HG02759 (cell line): ENCODE results near the gene CHI3L2.

Source experiments
- ATAC-seq: cut with Tn5 transposase; IDR thresholded peaks from one replicate; pipeline ENCODE4 v1.9.1; 2021; ENCODE audit warnings: mild to moderate bottlenecking, moderate library complexity; ENCODE audit not compliant: unreplicated experiment

Gene CHI3L2

DNA sequence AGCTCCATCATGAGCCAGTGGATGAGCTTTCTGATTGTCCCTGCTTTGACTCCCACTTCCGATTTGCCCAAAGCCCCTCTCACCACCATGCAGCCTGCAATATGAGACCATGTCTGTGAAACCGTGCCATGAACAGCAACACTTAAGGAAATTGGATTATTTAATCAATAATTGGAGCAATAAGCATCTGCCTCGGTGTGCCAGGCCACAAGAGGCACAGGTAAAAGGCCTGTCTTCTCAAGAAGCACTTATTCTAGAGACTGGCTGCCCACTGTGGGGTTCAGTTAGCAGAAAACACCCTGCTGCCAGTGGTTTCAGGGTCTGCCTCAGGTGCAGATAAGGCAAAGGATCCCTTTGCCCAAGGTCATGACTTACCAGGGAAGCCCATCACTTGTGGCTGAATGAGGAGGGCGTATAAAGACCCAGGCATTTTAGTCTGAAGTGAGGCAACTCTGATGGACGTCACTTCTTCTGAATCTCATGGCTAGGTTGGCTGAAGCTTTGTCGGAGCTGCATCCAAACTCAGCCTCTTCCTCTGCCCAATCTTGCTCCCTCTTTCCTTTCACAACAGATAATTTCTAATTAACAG, 7.1 kb upstream of the CHI3L2 start:
- ATAC-seq = no peak

DNA sequence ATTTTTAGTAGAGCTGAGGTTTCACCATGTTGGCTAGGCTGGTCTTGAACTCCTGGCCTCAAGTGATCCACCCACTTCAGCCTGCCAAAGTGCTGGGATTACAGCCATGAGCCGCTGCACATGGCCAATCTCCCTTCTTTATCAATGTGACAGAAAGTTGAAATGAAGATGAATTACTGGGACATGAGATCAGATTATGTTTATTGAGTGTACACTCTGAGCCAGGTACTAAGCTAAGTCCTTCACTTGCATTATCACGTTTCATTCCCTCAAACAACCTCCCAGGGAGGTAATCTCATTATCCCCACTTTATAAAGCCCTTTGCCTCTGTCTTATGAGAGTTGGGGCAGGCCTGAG, 6.3 kb upstream of the CHI3L2 start:
- no peak for ATAC-seq

DNA sequence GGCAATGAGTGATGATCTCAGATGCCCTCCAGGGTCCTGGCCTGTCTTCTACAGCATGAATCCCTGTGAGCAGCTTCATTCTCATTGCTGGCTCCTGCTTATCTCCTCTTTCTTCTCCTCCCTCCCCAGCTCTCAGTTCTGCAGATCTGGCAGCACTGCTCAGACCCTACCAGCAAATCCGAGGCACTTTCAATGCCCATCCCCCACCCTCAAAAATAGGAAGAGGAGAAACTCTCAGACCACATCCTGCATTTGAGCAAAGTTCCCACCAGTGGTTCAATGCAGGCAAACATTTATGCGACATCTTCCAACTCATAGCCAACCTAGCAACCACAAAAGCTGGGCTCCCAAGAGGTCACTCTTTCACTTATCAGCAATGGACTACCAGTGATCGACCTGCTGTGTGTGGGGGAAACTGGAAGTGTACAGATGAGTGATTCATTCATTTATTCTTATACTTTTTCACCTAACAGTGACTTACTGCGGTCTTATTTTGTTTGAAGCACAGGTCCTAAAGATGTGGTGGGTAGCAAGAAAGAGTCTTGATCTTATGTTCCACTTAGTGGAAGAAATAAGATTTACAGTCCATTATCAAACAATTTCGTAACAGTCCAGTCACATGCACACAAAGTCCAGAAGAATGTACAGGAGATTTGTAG, 5.8 kb upstream of the CHI3L2 start:
- ATAC-seq = peak; percentile 68

DNA sequence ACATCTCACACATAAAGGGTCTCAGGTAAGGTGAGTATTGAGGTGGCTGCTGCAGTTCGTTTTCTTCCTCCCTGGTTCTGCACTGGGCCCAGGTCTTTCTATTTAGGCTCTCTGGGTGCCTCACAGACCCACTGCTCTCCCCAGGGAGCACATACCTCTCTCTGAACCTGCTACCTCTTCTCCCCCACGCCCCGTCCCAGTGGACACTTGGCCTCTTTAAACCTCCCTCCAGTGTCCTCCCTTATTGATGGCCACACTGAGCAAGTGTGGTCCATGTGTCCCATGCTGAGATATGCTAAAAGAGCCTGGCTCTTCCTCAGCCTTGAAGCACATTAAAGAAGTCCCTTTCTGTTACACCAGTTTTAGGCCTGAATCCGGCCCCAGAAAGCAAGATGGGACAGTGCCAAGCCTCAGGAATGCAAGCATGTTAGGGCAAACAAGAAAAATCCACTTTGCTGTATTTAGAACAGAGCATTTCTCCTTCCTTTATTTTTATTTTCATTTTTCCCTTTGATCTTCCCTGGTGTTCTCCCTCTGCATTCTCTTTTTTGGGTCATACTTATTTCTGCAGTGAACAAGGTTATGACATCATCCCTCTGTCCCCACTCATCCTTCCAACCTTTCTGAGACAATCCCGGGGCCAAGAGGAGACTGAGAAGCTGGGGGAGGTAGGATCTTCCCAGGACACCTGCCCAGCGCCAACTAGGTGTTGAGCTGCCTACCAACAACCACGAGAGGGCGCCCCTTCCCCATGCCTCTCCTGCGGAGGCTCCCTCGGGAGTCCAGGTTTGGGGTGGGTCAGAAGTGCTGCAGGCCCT, 5.0 kb upstream of the CHI3L2 start:
- peak; percentile 24 for ATAC-seq

DNA sequence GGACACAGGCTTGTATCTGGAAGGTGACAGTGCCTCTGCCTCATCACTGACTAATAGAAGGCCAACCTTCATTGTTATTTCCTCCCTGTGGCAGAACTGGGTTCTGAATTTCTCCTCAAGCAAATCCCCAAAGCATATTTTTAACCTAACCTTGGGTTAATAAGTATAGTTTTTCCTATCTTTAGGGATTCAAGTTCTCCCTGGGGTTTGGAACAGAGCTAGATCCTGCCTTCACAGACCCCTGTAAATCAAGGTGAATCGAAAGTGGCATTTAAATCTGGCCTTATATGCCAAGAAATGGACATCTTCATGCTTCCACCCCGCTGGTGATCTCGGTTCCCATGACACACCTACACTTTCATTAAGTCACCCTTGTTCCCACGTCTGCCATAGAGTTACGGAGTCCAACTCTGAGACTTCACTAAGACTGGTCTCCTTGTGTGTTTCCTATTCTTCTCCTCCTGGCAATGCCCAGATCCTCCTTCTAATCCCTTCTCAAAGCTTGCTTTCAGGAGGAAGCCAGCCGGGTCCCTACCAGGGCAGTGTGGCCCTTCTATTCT, 4.3 kb upstream of the CHI3L2 start:
- ATAC-seq = no peak

DNA sequence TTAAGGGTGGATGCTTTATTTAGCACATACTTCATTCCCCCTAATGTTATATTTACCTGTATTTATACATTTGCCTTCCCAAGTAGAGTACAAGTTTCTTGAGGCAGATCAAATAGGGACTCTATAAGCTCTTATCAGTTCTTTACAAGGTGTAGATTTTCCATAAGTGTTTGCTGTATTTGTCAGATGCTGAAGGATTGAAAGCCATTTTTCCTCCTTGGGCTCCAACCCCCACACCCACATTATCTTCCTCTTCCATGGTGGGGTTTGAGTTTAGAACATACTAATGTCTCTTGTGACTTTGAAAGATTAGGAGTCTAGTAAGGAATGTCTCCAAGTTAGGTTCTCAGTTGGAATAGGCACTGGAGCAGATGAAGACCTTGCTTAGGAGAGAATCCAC, 2.4 kb upstream of the CHI3L2 start:
- no peak for ATAC-seq

DNA sequence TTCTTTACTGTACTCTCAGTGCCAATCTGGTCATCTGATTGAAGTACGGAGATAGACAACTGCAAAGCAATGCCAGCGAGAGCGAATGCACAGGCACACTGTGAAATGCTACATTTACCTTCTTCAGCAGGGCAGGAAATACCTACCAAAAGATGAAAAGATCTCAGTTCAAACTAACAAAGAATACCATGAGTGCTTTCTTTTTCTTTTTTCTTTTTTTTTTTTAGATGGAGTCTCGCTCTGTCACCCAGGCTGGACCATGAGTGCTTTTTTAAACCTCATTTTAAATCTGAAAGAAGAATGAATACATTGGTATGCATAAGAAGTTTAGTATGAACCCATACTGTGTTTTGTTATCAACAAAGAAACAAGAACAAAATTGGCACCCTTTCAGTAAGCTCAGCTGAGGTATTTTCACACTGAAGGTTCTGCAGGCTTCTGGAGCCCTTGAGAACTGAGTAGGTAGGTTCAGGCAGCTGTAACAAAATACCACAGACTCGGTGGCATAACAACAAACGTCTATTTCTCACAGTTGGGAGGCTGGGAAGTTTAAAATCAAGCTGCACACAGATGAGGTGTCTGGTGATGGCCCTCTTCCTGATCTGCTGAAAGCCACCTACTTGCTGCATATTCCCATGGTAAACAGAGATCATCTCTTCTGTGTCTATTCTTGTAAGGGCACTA, 1.7 kb upstream of the CHI3L2 start:
- ATAC-seq = no peak

DNA sequence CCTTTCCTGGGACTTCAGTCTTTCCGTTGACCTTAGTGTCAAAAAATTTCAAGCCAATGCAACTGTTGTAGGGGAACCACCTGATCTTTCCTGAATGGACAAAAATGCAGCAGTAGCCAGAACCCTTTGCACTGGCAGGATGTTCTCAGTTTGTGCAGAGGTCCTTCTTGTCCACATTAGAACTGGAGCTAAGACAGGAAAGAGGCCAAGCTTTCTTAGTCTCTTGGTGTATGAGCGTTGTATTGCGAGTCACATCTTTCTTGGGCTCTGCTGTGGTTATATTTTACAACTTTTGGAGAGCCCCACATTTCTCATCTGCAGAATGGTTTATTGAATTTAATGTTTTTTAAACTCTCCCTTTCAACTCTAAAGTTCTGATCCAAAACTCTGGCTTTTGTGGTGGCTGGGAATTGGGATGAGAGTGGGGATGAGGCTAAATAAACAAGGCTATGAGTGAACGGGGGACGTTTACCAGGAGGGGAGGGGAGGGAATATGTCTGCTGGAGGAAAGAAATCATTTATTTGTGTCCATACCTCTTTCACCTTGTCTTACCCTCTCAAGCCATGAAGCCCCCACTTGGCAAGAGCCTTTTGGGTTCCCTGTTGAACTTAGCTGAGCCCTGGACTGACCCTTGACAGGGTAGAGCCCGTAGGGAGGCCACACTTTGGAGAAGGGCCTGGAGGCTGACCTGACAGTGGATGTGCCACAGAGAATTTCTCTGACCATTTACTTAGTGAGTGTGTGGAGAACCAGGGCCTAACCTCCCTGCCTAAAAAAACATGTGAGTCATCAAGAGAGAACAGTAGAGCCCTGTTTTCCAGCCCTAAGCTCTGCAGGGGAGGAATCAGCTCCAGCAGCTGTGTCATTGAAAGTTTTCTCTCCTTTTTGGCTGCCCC, 586 bp downstream of the CHI3L2 start:
- no peak for ATAC-seq

DNA sequence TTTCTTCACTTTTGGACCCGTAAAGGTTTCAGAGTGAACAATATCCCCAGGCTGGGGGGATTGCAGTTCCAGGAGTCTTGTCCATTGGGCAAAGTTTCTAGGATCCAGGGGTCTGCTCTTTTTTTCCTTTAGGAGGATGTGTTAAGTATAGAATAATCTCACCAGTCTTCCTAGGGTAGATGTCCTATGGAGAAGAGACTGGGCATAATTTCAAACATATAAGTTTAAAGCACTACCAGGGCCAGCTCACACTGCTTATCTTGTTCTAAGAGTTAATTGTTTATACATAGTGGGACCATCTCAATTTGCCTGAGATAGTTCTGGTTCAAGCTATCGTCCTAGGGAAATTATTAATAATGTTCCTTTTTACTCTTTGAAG, 1.2 kb downstream of the CHI3L2 start:
- no peak for ATAC-seq

DNA sequence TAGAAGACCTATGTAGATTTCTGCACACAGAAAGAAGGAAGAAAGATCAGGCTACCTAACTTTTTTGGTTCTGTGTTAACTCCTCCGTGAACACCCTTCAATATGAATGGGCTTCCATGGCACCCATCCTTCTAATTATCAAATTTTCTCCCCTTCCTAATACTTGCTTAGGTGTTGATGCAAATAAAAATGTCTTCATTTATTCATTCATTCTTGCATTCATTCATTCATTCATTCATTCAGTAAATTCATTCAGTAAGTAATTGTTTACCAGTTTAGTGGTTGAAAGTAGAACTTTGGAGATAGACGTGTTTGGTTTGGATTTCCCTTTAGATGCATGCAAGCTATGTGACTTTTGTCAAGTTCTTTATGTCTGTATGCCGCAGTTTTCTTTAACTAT, 4.6 kb downstream of the CHI3L2 start:
- no peak for ATAC-seq

DNA sequence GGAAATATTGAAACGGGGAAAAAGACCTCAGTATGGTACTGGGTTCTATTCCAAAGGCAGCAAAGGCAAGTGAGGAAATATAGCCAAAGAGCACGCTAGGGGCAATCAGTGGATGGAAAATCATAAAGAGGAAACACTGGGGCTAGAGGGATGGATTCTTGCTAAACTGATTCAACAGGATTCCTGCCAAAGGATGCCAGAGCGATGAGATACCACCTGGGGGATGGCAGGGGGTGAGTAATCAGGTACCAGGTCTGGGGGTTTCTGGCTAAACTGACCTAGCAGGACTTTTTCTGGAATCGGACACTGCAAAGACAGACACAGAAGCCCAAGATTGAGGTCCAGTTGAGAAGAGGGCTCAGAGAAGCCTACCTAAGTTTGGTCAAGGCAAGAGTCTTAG, 6.7 kb downstream of the CHI3L2 start:
- no peak for ATAC-seq

DNA sequence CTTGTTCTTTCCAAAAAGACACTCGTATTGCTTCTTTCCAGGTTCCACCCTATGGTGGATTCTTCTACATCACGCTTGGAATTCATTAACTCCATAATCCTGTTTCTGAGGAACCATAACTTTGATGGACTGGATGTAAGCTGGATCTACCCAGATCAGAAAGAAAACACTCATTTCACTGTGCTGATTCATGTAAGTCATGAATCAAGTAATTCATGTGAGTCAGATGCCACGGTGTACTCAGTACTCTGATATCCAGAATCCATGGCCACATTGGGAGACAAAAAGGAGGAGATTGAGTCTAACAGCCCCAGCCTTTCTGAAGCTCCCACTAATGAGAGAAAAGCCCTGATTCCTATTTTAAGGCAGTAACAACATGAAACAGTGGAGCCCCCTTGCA, 7.4 kb downstream of the CHI3L2 start:
- ATAC-seq = no peak

DNA sequence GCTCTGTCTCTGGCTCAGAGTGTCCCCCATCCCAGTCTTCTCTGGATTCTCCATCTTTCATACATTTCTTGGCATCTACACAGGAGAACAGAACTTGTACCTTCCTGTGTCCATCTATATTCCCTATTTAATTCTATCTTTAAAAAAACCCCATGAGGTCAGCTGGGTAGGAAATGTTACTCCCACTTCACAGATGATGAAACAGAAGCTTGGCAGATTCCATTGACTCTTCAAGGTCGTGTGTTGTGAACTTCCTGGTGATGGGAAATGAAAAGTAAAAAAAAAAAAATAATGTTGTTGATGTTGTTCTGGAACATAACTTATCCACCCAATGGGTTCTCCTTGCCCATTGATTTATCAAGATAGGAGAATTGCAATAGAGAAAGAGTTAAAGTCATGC, 8.9 kb downstream of the CHI3L2 start:
- ATAC-seq = no peak

DNA sequence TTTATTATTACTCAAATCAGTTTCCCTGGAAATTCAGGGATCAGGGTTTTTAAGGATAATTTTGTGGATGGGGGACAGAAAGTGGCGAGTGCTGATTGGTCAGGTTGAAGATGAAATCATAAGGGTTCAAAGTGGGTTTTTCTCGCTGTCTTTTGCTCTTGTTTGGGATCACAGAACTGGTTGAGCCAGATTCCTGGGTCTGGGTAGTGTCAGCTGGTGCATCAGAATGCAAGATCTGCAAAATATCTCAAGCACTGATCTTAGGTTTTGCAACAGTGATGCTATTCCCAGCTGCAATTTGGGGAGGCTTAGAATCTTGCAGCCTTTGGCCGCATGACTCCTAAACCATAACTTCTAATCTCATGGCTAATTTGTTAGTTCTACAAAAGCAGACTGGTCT, 9.3 kb downstream of the CHI3L2 start:
- no peak for ATAC-seq

DNA sequence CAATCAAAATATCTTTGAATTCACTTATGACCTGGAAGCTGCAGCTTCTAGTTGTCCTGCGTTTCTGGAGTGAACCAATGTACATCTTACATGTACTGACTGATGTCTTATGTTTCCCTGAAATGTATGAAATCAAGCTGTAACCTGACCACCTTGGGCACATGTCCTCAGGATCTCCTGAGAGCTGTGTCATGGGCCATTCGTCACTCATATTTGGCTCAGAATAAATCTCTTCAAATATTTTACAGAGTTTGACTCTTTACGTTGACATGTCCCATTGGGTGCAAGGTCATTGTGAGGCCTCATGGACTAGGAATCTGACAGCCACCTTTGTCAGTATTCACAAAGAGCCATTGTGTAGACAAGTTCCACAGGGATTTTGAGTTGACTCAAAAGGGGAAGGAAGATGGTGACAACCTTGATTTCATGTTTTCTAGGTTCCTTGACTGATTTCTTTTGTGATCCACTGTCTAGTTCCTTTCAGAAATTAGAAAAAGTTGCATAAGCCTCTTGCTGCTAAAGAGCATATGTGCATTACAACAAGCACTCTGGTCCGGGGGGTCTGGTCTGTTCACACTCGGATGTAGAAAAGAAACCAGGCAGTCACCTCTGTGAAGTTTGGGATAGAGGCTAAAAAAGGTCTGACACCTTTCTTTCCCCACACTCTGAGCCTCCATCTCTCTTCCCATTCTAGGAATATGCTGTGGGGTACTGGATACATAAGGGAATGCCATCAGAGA, 10.7 kb downstream of the CHI3L2 start:
- ATAC-seq = no peak

DNA sequence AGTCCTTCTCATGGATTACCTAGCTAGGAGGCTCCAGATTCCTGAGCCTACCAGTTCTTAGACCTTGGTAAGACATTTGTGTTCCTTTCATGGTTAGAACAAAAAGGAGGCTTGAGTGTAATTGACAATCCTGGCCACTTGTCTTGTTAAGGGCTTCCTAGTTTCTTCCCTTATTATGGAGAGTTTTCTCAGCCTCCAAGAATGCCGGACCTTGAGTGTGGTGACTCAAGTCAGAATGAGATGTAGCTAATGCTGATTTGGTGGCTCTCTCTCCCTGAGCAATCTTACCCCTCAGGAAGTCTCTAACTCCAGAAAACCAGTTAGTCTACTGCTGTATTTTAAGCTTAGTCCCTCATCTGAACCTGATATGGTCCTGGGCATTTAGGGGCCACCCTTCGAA, 14.3 kb downstream of the CHI3L2 start:
- no peak for ATAC-seq

DNA sequence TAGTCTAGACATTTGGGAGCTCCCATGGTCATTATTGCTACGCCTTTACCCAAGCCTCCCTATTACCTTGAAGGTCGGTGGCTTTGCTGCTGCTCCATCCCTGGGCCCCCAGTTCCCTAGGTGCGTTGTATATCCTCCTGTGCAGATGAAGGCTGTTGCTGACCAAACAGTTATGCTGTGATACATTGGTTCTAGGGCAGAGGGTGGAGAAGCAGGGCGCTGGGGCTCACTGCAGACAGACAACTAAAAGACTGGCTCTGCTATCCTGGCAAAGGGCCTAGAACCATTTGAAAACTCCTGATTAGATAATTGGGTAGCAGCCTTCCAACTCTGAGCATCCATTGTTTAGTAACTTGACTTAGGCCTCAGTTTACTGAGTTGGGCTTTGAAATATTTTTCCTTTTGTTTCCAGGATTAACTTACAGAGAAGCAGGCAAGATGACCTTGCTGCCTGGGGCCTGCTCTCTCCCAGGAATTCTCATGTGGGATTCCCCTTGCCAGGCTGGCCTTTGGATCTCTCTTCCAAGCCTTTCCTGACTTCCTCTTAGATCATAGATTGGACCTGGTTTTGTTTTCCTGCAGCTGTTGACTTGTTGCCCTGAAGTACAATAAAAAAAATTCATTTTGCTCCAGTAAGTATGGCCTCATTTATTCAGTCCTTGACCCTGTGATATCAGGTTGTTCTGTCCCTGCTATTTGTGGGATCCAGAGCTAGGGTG, 15.5 kb downstream of the CHI3L2 start:
- no peak for ATAC-seq

DNA sequence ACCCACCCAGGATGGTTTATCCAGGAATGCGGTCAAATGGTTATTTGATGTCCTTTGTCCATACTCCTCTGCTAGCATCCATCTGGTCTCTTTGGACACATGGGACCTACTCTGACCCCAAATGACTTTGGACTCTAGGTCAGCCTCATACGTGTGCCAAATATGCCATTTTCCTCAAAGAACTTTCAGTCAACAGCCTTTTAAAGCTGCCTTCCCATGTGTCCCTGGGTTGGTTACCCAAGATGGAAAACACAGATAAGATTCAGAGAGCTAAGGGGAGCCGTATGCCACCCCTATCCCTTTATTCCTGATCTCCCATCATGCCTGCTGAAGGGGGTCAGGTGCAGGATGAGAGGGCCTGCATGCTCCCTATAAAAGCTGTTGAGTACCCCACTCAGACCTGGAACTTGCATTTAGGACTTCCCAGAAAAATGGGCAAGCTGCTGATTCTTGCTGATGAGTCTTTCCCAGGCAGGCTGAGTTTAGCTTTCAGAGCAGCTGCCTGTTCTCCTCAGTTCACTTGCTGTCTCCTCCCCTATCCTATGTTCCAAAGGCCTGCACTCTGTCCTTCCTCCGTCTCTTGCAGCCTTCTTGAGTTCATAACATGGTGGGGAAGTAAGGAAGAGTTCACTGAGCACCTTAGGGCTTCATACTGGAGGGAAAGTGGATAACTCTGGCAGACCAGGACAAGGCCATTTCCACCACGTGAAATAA, 19.8 kb downstream of the CHI3L2 start:
- no peak for ATAC-seq

DNA sequence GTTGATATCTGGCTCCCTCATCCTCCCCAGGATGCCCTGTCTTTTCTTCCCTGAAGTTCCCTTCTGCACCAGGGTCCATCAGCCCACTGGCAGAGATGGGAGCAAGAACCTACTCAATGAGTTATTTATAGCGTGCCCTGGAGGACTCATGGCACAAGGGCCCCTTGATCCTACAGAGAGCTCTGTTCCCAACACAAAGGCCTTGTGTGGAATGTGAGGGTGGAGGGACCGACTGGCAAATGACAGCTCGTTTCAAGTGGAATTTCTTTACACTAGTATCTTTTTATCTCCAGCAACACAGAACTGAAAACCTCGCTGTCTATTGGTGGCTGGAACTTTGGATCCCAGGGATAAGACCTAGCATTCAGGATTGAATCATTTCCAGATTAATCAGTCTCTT, 22.4 kb downstream of the CHI3L2 start:
- ATAC-seq = no peak
